Stimulated activated memory B cell treated with anti-CD40 and anti-IgM and Interleukin-4, amounts not matched to agents 10 μg/mL and 1 μg/mL and 100 μg/mL, for 72 hours (primary cell): Measurements from ENCODE around the gene NPAS3.

Source experiments
- ATAC-seq: fragments of 150-1000 bp; cut with Tn5 transposase; 2 replicates; pipeline ENCODE4 v1.10.0; 2021
- H3K27ac Mint-ChIP-seq: one replicate; pipeline ENCODE4 v1.8.0; 2022; ENCODE audit warnings: mild to moderate bottlenecking, mixed read lengths
- H3K27me3 Mint-ChIP-seq: one replicate; pipeline ENCODE4 v1.8.0; 2022; ENCODE audit warnings: mixed read lengths
- H3K36me3 Mint-ChIP-seq: one replicate; pipeline ENCODE4 v1.8.0; 2022; ENCODE audit warnings: mixed read lengths
- H3K4me1 Mint-ChIP-seq: one replicate; pipeline ENCODE4 v1.8.0; 2022; ENCODE audit warnings: mixed read lengths
- H3K4me3 Mint-ChIP-seq: one replicate; pipeline ENCODE4 v1.8.0; 2022; ENCODE audit warnings: mild to moderate bottlenecking, moderate library complexity, mixed read lengths
- H3K9me3 Mint-ChIP-seq: one replicate; pipeline ENCODE4 v1.8.0; 2022; ENCODE audit warnings: mixed read lengths

NPAS3 gene

DNA sequence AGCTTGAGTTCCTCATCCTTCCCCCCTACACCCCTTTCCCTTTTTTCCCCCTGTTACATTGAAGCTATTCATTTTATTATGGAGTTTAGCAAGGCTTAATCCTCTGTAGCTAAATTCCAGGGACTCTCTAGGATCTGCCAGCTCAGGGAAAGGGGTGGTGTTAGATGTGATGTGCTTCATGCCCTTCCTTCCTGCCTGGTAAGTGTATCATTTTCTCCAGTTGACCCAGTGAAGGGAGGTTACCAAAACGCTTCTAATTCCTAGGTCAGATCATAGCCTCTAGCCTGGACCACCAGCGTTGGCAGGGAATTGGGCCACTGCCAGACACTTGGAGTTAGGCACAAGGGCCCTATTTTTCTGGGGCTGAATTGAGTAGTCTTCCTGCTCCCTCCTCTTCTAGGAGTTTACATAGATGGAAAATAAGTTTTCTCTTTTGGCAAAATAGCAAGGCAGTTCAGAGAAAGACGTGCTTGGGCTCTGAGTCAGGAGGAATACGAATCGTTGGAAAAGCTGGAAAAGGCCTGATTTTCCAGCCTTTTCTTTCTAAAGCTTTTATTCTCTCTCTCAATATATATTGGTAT is 88.3 kb downstream of the NPAS3 start:
- H3K4me1 Mint-ChIP-seq = no peaks in the 10 kb centered on the region
- no peak overlapping the region for H3K27ac Mint-ChIP-seq
- H3K4me3 Mint-ChIP-seq = no peak overlapping the region

DNA sequence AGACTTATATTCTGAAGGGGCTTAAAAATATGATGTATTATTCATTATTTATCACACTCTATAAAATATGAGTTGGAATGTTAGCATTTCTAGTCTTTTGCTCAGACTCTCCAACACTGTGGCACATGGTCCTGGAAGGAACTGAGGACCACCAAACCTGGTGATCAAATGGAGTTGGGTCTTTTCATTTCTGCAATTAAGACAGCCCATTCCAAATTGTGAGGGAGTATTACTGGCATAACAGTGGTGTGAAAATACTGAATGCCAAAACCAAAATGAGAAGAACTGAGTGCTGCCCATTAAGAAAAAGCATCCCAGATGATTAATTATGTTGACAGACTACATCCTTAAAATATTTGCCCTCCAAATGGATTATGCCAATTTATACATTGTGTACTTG is 90.8 kb downstream of the NPAS3 start:
- Mint-ChIP-seq H3K9me3 (peaks cover 7% of the 10 kb centered on the region), H3K4me3 (no peak overlapping the region), H3K27me3 (no peaks in the 10 kb centered on the region), H3K27ac (no peak overlapping the region), H3K4me1 (no peaks in the 10 kb centered on the region), H3K36me3 (no peaks in the 10 kb centered on the region)
- no peak for ATAC-seq

More for the DNA sequence above, 88.3 kb downstream of the NPAS3 start:
- ATAC-seq = no peak
- Mint-ChIP-seq H3K36me3 (no peaks in the 10 kb centered on the region), H3K27me3 (no peaks in the 10 kb centered on the region), H3K9me3 (peaks cover 7% of the 10 kb centered on the region)

DNA sequence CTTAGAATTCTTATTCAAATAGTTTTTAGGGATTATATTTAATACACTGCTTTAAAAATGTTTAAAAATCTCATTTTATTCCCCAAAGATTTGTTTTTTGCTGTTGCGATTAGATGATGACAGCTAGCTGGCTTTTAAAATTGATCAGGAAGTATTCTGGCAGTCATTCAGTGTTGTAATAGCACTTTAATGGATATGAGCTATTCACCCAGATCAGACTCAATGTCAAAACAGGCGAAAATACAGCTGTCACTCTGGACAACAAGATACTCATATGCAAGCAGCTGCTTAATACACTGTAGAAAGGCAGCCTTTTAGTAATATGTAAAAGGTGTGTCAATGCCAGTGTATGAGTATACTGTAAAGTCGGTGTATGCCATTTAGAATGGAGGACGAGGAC is 91.7 kb downstream of the NPAS3 start:
- H3K27ac Mint-ChIP-seq = no peak overlapping the region
- ATAC-seq = no peak
- no peaks in the 10 kb centered on the region for H3K27me3 Mint-ChIP-seq
- peaks cover 7% of the 10 kb centered on the region for H3K9me3 Mint-ChIP-seq
- no peaks in the 10 kb centered on the region for H3K4me1 Mint-ChIP-seq
- H3K36me3 Mint-ChIP-seq = no peaks in the 10 kb centered on the region
- no peak overlapping the region for H3K4me3 Mint-ChIP-seq

DNA sequence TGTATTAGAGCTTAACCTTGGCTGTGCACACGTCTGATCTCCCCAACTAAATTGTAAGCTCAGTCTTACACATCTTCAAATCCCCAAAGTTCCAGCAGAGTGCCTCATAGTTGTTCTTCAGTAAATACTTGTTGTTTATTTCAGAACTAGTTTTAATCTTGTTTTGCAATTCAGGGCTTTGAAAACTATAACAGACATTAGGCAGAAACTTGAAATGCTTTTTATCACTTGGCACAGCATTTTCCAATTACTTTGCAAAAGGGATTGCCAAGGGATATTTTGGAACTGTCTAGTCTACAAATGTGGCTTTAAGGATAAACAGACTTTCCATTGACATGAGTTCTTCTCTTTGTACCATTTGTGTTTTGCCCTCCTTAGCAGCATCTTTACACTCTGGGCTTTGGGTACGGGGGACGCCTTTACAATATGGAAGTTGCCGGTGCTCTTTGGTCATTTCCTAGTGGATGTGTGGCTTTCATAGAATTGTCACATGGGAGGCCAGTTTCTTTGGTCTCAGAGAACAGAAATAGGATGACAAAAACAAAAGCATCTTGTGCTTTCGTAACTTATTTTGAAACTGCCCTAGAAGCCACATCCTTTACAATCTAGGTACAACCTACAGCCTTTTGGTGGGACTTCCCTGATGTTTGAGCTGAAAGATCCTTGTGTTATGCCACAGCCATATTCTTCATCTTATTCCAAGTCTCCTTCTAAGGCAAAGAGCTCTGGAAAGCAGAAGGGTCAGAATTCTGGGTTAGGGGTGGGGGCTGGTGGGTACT is 96.9 kb downstream of the NPAS3 start:
- Mint-ChIP-seq H3K4me1 (no peaks in the 10 kb centered on the region), H3K4me3 (no peak overlapping the region), H3K9me3 (no peaks in the 10 kb centered on the region), H3K27ac (no peak overlapping the region), H3K36me3 (no peaks in the 10 kb centered on the region), H3K27me3 (no peaks in the 10 kb centered on the region)
- no peak for ATAC-seq

DNA sequence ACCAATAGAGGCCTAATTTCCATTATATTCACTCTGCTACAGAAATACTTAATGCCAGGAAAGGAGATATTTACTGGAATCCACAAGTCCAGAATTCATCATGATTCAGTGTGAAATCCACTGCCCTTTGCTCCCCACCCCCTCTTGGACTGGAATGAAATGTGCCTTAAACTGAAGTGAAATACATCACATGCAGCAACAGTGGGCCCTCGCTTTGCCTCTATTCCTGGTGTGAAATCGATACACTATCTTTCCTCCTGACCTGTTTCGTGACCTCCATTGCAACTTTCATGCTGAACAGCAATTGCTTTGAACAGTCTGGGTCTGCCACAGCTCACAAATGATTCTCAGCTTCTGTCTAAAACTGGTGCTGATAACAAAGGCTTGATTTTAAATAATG is 100.6 kb downstream of the NPAS3 start:
- Mint-ChIP-seq H3K27me3 (no peaks in the 10 kb centered on the region), H3K4me1 (no peaks in the 10 kb centered on the region), H3K36me3 (no peaks in the 10 kb centered on the region), H3K9me3 (peaks cover 4% of the 10 kb centered on the region), H3K27ac (no peak overlapping the region), H3K4me3 (no peak overlapping the region)
- ATAC-seq = no peak

DNA sequence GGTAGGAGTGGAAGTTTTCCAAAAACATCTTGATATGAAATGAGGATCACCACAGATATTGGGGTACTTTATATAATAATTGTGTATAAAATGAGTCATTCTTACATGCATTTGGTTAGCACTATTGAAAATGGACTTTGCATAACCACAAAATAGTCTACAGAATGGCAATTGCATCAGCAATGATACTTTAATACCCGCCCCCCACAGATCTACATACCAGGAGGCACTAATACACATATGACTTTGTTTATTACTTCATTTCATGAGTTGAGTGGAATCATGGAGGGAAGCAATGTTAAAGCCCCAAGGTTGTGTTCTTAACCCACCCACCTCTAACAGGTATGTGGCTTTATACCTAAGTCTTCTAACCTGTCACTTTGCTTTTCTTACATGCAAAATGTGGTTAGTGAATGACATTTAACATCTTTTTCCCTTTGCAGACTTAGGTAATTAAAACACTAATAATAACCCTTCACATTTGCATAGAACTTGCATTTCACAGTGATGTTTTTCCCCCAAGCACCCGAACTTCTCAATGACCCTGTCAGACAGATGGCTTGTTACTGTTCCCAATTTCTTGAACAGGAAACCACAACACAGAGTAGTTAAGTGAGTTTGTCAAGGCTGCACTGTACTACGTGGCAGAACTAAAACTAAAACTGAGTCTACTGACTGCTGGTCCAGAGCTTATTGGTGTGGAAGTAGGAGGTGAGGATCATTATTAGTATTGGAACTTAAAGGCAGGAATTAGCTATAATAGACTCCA is 101.9 kb downstream of the NPAS3 start:
- no peaks in the 10 kb centered on the region for H3K27me3 Mint-ChIP-seq
- no peaks in the 10 kb centered on the region for H3K36me3 Mint-ChIP-seq
- ATAC-seq = peak; percentile 48
- H3K27ac Mint-ChIP-seq = no peak overlapping the region
- H3K4me1 Mint-ChIP-seq = no peaks in the 10 kb centered on the region
- H3K4me3 Mint-ChIP-seq = no peak overlapping the region
- peaks cover 7% of the 10 kb centered on the region for H3K9me3 Mint-ChIP-seq

DNA sequence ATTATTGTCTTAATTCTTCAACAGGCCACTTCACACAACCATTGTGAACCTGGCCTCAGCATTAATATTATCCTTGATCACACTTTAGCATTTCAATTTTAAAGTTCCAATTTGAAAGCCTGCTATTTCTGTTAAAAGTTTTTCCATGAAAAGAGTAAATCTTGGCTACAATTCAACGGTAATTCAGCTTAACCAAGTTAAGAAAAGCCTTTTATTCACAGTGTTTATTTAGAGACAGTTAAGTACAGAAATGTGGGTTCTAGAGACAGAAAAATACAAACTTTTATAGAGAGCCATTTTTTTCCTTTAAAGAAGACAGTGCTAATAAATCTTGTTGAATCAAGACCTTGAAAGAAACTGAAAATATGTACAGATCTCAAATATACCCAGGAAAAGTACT is 103.9 kb downstream of the NPAS3 start:
- Mint-ChIP-seq H3K27me3 (no peaks in the 10 kb centered on the region), H3K27ac (no peak overlapping the region), H3K36me3 (no peaks in the 10 kb centered on the region), H3K4me3 (no peak overlapping the region), H3K4me1 (no peaks in the 10 kb centered on the region), H3K9me3 (peaks cover 12% of the 10 kb centered on the region)
- ATAC-seq = no peak

DNA sequence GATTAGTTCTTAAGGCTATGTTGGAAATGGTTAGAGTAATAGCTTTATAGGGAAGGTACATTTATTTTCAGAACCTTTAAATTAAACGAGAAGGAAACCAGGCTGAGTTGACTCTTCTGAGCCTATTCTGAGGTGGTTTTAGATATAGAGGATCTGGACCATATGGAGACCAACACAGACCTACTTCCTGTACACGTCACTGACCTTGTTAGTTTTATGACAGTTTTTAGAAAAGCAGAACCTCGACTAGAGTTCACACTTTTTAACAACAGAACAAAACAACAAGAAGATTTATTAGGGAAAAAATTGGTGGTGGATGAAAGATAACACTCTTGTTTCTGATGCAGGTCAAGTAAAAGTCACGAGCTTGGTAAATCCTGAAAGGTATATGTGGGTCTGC is 107.1 kb downstream of the NPAS3 start:
- H3K4me3 Mint-ChIP-seq = no peak overlapping the region
- H3K27ac Mint-ChIP-seq = no peak overlapping the region
- no peak for ATAC-seq
- peaks cover 15% of the 10 kb centered on the region for H3K9me3 Mint-ChIP-seq
- no peaks in the 10 kb centered on the region for H3K36me3 Mint-ChIP-seq
- H3K27me3 Mint-ChIP-seq = no peaks in the 10 kb centered on the region
- H3K4me1 Mint-ChIP-seq = no peaks in the 10 kb centered on the region

DNA sequence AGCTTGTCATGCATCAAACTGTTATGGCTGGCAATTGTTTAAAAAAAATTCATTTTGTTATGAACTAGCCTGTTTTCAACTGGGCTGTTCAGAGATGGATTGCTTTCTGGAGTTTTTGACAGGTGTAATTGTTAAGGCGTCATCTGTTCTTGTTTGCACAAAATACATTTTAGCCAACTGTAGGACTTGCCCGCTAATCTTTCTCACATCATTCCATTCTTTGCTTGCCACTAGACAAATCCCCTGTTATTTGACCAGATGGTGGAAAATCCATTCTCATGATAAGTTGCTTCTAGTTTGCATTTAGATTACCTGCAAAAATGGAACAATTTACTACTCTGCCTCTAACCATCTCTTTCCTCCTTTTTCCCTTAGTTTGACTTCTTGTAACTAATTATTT is 114.3 kb downstream of the NPAS3 start:
- Mint-ChIP-seq H3K36me3 (no peaks in the 10 kb centered on the region), H3K27me3 (no peaks in the 10 kb centered on the region), H3K27ac (no peak overlapping the region), H3K4me1 (no peaks in the 10 kb centered on the region), H3K4me3 (no peak overlapping the region), H3K9me3 (peaks cover 3% of the 10 kb centered on the region)
- ATAC-seq = no peak

DNA sequence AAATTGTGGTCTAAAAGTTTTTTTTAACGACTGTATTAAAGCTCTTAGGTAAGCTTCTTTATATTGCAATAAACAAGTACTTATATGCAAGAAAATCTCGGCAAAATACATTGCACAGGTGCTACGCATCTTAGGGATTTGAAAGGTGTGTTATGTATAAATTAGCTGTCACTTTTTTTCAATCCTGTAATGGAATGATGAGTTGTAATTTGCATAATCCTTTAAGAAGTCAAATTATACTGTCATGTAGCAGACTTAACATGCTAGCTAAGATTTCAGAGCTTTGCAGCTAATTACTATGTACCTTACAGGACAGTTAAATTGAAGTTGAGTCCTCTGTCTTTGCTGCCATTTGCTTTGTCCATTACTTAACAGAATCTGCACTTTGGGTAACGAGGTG is 117.5 kb downstream of the NPAS3 start:
- H3K27ac Mint-ChIP-seq = no peak overlapping the region
- H3K36me3 Mint-ChIP-seq = no peaks in the 10 kb centered on the region
- H3K27me3 Mint-ChIP-seq = no peaks in the 10 kb centered on the region
- no peaks in the 10 kb centered on the region for H3K4me1 Mint-ChIP-seq
- no peak overlapping the region for H3K4me3 Mint-ChIP-seq
- no peaks in the 10 kb centered on the region for H3K9me3 Mint-ChIP-seq
- ATAC-seq = no peak

DNA sequence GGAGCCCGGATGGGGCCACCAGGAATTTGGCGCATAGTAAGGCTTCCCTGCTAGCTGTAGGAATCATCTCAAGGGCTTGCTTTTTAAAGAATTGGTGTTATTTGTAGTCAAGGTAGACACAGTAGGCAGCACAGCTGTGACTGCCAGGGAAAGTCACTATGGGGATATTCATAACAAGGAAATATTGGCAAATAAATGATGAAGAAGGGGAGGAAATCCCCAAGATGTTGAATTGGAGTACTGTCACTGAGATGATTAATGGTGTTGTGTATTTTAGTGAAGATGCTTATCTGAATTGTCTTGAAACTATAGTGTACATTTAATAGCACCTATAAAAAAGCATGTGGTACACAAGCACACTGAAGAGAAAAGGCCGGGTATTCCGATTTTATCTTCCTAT is 118.9 kb downstream of the NPAS3 start:
- ATAC-seq = no peak
- no peaks in the 10 kb centered on the region for H3K9me3 Mint-ChIP-seq
- H3K27me3 Mint-ChIP-seq = no peaks in the 10 kb centered on the region
- H3K4me3 Mint-ChIP-seq = no peak overlapping the region
- no peaks in the 10 kb centered on the region for H3K36me3 Mint-ChIP-seq
- H3K27ac Mint-ChIP-seq = no peak overlapping the region
- H3K4me1 Mint-ChIP-seq = no peaks in the 10 kb centered on the region

DNA sequence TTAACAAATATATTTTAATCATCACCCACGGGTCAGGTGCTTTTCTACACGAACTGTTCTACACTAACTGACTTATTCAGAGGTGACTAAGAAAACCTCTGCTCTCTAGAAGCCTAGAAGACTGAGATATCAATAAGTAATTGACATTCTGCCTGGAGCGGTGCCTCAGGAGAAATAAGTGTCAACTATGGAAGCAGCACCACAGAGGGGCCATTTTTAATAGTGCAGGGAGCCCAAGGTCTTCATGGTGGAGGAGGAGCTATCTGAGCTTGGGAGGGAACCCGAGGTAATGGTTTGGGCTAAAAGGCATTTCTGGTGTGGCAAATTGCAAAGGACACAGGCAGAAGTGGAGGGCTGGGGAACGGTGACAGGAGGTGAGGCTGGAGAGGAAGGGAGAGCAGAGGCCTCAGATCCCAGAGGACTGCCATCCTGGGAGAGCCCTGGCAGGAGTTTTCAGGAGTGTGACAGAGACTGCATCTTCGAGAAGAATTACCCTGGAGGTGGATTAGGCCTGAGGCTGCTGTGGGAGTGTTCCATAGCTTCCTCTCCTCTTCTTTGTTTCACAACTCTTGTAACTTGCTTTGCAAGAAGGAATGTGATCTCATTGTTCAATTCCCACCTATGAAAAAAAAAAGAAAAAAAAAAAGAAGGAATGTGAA is 123.1 kb downstream of the NPAS3 start:
- no peak overlapping the region for H3K4me3 Mint-ChIP-seq
- H3K9me3 Mint-ChIP-seq = no peaks in the 10 kb centered on the region
- ATAC-seq = no peak
- H3K36me3 Mint-ChIP-seq = no peaks in the 10 kb centered on the region
- H3K4me1 Mint-ChIP-seq = no peaks in the 10 kb centered on the region
- H3K27me3 Mint-ChIP-seq = no peaks in the 10 kb centered on the region
- H3K27ac Mint-ChIP-seq = no peak overlapping the region

DNA sequence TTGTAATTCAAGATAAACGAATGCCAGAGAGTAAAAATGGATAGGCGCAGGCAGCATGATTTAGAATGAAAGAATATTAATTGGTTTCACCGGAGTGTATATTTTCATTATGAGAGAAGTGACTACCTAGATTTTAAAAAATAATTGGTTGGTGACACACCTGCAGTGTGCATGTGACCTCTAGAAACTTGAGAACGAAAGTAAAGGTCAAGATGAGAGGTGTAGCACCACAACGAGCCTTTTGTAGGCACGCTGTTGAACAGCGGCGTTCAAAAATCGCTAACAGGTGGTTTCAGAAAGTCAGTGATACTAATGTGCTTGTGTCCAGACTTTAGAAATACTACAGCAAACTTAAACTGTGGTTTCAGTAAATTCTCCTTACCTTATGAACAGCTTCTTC is 123.8 kb downstream of the NPAS3 start:
- no peak overlapping the region for H3K4me3 Mint-ChIP-seq
- no peak overlapping the region for H3K27ac Mint-ChIP-seq
- no peak for ATAC-seq
- H3K9me3 Mint-ChIP-seq = no peaks in the 10 kb centered on the region
- H3K36me3 Mint-ChIP-seq = no peaks in the 10 kb centered on the region
- H3K4me1 Mint-ChIP-seq = no peaks in the 10 kb centered on the region
- H3K27me3 Mint-ChIP-seq = no peaks in the 10 kb centered on the region

DNA sequence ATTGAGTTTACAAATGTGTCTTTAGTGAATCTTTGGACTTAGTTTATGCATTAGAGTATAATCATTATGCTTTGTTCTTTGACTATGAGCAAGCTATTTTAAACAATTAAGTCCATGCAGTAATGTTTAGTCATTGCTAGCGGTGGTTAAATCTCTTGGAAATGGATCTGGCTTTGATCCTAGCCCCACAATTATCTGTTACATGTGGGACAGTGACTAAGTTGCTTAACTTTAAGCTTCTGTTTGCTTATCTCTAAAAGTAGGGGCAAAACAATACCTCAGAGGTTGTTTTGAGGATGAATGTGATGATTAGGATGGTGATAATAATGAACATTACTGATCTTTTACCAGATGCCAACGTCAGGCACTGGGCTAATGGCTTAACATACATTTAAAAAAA is 124.2 kb downstream of the NPAS3 start:
- H3K4me1 Mint-ChIP-seq = no peaks in the 10 kb centered on the region
- no peak overlapping the region for H3K4me3 Mint-ChIP-seq
- H3K27ac Mint-ChIP-seq = no peak overlapping the region
- no peaks in the 10 kb centered on the region for H3K9me3 Mint-ChIP-seq
- no peak for ATAC-seq
- no peaks in the 10 kb centered on the region for H3K27me3 Mint-ChIP-seq
- H3K36me3 Mint-ChIP-seq = no peaks in the 10 kb centered on the region

DNA sequence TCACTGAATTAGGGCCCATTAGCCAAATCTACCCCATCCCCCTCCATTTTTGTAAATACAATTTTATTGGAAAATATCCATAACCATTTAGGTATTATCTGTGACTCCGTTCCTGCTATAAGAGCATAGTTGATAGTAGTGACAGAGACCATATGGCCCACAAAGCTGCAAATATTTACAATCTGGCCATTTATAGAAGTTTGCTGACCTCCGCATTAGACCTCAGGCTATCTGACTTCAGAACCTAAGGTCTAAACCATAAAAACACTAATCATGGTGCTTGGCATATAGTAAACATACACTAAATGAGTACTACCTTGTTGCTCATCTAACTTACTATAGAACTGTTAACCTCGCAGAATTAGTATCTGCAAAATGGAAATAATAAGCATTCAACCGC is 124.8 kb downstream of the NPAS3 start:
- no peak overlapping the region for H3K27ac Mint-ChIP-seq
- no peaks in the 10 kb centered on the region for H3K4me1 Mint-ChIP-seq
- no peaks in the 10 kb centered on the region for H3K36me3 Mint-ChIP-seq
- no peak for ATAC-seq
- H3K4me3 Mint-ChIP-seq = no peak overlapping the region
- no peaks in the 10 kb centered on the region for H3K27me3 Mint-ChIP-seq
- no peaks in the 10 kb centered on the region for H3K9me3 Mint-ChIP-seq
